DOHH2 (cell line): Measurements from ENCODE around the gene COX5A.

Experiments
- EZH2phosphoT487 ChIP-seq: fragments of 200-600 bp; sonication (generic); IDR thresholded peaks from 2 replicates; pipeline ENCODE4 v1.6.1; 2017; ENCODE audit warnings: borderline replicate concordance, mild to moderate bottlenecking, antibody characterized with exemption, low read length, moderate library complexity, mixed read lengths
- TF ChIP-seq, protein P1 (sequence below): fragments of 200-600 bp; sonication (generic); IDR thresholded peaks from one replicate; pipeline ENCODE4 v1.5.1; 2014; ENCODE audit warnings: antibody characterized with exemption, mild to moderate bottlenecking, low read depth, low read length; ENCODE audit not compliant: poor library complexity, severe bottlenecking

DNA sequence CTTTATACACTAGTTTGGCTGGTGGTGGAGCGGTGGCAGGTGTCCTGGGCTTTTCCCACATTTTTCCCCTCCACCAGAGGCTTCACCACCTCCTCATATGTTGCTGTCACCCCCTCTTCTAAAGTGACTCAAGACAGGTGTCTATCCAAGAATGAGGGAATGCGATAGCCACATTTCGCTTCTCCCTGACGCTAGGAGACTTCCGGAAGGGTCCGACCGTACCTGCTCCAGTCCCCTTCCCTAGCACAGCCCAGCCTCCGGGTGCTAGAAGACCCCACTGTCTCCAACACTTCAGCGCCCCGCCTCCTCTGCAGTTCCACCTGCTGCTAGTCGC is 65.2 kb downstream of the COX5A start:
- TF ChIP-seq, protein P1, sequence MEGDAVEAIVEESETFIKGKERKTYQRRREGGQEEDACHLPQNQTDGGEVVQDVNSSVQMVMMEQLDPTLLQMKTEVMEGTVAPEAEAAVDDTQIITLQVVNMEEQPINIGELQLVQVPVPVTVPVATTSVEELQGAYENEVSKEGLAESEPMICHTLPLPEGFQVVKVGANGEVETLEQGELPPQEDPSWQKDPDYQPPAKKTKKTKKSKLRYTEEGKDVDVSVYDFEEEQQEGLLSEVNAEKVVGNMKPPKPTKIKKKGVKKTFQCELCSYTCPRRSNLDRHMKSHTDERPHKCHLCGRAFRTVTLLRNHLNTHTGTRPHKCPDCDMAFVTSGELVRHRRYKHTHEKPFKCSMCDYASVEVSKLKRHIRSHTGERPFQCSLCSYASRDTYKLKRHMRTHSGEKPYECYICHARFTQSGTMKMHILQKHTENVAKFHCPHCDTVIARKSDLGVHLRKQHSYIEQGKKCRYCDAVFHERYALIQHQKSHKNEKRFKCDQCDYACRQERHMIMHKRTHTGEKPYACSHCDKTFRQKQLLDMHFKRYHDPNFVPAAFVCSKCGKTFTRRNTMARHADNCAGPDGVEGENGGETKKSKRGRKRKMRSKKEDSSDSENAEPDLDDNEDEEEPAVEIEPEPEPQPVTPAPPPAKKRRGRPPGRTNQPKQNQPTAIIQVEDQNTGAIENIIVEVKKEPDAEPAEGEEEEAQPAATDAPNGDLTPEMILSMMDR, result no peak
- no peak for TF ChIP-seq EZH2phosphoT487
